PC-3 (cell line): ENCODE measurements around the gene COL1A1.

Experiments
- CTCF ChIP-seq: fragments of 300-600 bp; sonication (generic); conservative IDR thresholded peaks from 2 replicates; pipeline ENCODE4 v1.5.1; 2017; ENCODE audit warnings: antibody characterized with exemption, low read depth, mild to moderate bottlenecking, low read length
- EZH2 ChIP-seq: fragments of 300-600 bp; sonication (generic); IDR thresholded peaks from one replicate; pipeline ENCODE4 v1.6.1; 2017; ENCODE audit warnings: antibody characterized with exemption, mild to moderate bottlenecking, low read length; ENCODE audit not compliant: unreplicated experiment

- no peak for TF ChIP-seq CTCF
- TF ChIP-seq EZH2: no peak
These were observed 3.0 kb upstream of the COL1A1 start for GRCh38 chr17:50204431-50204830.
